Left hindlimb (tissue), 1 donor: ENCODE results near the gene AMBRA1.

ENCODE experiments used
- DNase-seq: peaks from one replicate; pipeline ENCODE4 v3.0.0-alpha.2; 2018

The AMBRA1 gene

DNA sequence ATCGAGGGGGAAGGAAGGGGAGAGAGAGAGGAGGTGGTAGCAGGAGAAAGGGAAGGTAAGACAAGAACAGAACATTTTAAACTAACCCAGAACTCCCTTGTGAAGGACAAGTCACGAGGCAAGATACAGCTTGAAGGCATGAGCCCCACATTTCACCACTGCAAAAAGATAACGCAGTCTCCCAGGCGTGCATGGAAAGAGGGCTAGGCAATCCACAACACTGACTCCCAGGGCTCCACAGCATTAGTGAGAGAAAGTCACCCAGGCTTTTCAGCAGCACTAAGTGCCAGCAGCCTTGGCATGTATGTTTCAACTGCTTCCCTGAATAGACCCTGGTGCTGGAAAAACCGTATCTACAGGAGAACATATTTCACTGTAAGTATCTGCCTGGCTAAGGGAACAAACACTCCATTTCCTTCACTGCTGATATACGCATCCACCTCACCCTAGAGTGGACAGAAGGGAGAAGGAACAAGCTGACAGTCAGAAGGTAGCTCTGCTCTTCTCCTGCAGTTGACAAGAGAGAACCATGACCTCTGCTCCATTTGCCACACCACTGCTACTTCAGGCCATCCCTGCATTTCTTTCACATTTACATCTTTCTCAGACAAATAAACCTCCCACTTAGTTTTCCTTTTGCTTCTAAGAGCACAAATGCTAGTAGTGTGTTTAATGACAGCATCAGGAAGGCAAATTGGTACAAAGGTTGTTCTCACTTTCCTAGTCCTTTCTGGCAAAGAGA is 87.9 kb downstream of the AMBRA1 start:
- DNase-seq = no peak

DNA sequence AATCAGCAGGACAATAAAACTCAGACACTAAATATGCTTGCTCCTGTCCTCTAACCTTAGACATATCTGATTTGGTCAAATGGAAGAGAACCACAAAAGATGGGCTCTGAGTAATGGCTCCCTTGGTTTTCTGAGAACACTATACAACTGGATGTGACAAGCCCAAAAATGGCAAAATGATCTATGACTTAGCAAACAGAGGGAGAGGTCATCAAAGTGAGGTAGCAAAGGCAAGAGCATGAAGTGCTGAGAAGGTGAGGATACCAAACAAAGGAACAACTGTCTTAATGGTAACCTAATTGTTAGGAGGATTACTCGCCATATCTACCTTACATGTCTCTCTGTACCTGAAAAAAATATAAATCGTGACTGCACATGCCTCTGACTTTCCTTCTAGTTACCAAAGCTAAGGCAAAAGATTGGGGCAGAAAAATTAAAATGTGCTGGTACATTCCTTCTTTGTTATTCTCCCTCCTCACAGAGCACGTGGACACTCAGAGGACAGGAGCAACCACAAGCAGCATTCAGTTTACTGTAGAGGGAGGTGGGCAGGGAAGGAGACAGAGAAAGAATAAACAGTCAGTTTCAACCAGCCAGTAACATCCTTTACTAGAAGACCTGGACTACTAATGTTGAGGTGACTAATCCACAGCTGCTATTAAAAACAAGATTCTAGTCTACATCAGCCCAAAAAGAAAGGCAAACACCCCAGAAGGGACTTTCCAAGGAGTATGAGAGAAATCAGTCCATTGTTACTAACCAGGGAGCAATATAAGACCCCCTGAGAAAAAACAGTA is 88.8 kb downstream of the AMBRA1 start:
- DNase-seq = no peak

DNA sequence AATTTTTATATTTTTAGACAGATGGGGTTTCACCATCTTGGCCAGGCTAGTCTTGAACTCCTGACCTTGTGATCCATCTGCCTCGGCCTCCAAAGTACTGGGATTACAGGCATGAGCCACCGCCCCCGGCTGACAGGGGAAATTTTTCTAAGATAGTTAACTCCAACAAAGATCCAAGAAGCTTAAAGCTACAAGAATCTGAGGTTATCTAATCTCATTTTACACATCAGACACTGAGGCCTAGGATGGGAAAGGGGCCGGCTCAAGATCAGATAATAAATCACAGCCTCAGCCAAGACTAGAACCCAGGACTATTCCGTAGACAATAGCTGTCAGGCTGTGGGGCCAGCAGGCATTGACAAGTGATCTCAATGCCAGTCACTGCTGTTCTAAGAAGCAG is 94.0 kb downstream of the AMBRA1 start:
- no peak for DNase-seq

DNA sequence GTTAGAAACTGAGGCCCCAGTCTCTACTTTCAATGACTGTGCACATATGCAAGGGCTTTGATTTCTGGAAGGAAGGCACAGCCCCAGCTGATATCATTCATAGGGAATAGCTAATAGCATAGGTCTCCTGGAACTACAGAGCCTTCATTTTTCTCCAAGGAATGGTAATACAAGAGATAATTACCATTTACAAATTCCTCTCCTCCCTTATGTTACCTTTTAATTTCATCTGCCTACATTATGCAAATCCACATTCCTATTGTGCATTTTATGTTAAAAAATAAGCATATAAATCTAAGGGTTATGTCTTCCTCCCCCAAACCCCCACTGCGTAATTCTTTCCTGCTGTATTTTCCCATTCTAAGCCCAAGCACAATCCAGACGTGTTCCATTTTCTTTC is 94.9 kb downstream of the AMBRA1 start:
- no peak for DNase-seq

DNA sequence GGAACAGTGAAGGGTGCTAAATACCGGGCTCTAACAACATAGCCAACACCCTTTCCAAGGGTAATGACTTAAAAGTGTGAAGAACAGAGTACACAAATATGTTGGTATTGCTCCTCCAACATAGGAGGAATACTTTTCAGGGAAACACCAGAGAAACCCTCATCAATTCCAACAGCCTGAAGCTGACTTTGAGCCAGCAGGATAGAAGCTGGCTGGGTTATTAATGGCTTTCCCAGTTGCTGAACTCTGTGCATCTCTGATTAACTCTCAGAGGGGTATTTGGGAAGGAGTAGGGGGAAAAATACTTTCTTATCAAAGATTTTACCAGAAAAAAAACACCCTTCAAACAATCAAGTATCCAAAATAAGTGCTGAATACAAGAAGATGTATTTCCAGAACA is 95.6 kb downstream of the AMBRA1 start:
- DNase-seq = no peak

DNA sequence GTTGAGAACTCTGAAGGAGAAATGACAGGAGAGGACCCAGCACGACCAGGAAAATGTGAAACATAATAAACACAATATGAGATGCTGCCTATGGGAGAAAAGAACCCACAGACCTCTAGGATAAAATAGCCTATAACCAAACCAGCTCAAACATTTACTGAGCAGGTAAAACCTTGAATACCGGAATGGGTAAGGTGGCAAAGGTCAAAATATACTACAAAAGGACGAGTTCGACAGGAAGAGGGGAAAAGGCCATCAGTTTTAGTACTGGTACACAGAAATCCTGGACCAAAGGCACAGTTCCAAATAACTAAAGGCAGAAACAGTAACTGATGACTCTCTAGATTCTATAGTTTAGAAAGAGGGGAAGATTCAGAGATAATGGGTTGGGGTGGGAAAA is 96.3 kb downstream of the AMBRA1 start:
- no peak for DNase-seq

DNA sequence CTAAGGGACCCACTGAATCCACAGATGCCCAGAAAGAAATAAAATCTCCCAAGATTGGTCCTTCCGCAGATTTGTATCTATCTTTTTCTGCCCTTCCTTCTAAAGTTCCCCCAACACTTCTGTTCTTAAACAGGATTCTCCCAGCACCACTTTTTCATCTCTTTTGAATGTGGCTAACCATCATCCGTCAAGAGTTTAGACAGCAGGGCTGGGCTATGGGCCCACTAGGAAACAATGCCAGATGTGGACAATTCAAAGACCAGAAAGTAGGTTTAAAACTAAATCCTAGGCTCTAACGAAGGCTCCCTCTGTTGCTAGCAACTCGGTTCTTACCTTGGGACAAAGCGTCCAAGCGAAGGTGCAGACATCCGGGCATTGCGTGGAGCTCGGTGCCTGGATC is 100.0 kb downstream of the AMBRA1 start:
- DNase-seq = no peak

DNA sequence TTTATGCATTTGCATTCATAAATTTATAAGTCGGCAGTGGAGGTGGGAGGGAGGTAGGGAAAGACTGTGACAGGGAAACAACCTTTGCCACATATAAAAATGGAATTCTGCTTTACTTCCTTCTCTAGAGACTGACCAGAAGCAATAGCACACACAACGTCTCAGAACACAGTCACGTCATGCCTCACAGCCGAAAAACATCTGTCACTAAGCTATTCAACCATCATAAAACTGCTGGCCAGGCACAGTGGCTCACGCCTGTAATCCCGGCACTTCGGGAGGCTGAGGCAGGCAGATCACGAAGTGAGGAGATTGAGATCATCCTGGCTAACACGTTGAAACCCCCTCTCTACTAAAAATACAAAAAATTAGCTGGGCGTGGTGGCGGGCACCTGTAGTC is 101.3 kb downstream of the AMBRA1 start:
- peak; percentile 43 for DNase-seq

DNA sequence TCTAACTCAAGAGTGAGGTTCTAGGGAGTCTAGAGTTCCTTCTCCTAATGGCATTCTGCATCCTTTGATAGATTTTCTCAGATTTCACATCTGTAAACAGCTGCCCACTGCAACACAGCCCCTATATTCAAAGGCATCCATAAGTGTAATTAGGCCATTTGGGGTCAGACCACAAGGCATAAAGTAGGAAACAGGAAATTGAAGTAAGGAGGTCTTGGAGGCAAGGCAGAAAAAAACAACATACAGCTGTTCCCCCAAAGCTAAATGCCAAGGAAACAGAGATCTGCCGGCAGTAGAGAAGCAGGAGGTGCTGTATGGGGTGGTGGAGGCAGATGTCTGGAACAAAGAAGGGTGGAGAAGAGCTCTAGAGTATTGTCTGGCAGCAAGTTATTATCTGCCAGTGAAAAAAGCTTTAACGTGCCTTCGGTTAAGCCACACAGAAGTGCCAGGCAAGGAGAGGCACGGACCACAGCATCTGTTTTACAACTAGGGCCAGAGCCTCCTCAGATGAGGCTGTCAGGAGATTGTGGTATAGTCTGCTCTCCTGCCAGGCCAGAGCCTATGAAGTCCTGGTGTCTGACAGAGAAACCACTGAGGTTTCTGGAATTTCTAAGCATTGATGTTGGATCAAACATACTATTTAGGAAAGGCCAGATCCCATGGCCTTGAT is 102.0 kb downstream of the AMBRA1 start:
- DNase-seq = no peak

DNA sequence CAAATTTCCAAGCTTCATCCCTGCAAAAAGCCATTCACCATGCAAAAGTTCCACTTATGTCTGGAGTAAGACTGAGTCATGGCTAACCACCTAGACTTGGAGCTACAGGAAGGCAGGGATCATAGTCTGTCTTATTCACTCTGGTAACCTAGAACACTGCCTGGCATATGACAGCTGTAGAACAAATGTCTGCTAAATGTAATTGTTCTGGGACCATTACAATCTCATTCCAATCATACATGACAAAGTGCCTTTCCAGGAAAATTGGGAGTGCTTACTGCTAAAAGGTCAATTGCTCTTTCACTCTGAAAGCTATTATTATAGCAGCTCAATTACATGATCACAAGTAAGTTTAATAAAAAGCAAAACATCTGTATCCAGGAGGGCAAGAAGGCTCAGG is 103.2 kb downstream of the AMBRA1 start:
- no peak for DNase-seq

DNA sequence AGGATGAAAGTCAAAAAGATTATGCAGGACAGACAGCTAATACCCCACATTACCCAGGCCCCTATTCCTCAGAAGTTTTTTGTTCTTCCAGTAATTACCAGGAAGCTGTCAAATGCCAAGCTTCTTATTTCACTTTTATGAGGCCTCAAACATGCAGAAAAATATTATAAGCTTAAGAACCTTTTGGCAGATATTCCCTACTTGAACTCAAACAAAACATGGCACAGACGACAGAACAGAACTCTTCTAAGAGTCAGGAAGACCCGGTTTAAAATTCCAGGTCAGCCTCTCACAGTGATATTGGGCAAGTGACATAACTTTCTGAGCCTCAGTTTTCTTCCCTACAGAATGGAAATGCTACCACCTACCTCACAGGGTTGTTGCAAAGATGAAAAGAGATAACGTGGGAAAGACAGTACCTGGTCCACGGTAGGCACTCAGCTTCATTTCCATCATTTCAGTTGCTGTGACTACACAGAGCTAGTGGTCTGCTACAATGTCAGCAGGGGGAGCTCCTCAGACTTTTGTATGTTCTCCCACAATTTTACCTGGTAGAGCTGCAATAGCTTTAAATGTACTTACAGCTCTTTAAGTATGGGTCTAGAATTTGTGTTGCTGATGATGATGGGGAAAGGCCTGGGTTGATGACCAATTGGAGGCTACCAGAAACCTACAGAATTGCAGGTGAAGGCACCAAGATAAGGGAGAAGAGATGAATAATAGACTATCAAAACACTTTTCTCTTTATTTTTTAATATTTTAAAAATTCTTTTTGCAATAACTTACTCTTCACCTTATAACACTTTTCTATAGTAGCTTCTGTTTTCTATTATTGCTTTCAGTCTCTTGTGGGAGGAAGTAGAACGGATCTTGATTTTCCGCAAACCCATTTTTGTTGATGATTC is 103.9 kb downstream of the AMBRA1 start:
- no peak for DNase-seq

DNA sequence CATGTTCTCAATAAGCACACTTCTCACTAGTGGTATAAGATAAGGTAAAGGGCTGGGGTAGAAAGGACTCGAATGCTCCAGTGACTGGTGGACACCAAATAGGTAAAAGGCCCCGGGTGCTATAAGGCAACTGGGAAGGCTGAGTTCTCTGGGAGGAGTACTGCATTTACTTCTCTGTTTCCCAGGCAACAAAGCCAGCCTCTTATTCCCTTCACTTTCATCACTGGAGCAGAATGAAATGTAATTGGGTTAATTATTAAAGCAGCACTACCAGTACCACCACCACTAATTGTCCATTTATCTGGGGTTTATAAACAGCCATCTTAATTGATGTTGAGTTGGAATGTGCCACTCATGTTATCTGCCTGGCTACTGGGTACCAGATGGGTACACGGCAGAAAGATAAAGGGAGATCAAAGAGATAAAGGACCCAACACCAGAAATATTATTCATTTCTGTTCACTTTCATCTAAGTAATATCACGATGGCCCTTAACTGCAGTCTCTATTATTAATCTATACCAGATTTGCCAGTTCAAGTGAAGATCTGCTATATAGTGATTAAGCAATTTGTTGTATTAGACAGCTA is 107.9 kb downstream of the AMBRA1 start:
- DNase-seq = no peak

DNA sequence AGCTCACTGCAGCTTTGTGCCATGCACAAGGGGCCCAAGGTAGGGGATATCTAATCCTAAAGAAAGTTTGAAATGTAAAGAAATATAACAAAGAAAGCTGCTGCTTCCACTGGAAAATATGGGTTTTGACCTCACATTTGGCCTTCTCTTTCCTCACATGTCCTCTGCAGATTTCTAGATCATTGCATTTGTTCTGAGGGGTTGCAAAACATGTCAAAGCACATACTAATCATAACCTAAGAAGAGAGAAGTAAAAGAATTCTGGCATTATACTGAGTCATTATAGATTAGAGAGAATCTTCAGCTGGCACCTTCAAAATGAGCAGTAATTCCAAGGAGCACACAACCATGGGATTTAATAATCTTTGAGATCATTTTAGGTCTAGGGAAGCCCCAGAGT is 109.7 kb downstream of the AMBRA1 start:
- no peak for DNase-seq

DNA sequence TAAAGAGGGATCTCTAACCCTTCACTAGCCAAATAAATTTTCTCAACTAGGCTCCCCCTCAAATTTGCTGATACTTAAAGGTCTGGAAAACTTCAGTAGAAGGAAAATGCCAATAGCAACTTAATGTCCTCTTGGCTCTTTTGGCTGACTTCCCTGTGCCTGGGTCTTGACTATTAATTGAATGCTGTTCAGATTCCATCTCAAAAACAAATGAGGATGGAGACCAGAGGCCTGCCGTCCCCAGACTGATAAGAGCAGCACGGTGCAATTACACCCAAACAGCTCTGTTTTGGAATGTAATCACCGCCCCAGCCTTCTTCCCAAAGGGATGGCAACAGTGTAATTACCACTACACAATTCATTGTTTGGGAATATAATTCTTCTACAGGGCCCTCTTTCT is 112.9 kb downstream of the AMBRA1 start:
- no peak for DNase-seq

DNA sequence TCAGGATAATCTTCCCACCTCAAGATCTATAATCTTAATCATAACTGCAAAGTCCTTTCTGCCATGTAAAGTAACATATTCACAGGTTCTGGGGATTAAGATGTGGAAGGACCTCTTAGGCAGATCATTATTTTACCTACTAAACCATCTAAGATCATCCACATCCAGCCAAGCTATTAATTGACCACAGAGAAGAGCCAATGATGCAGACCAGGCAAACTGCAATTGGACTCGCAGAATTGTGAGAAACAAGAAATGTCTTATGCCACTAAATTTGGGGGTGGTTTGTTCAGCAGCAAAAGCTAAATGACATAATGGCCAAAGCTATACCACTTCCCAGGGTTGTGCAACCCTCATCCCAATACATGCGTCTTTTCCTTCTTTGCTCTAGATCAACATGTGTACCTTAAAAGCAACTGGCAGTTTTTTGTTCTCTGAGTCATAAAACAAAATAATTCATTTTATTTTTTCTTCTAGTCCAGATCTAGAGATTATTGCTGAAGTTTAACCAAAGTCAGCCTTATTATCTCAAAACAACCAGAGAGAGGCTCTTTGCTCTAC is 113.6 kb downstream of the AMBRA1 start:
- DNase-seq = no peak

DNA sequence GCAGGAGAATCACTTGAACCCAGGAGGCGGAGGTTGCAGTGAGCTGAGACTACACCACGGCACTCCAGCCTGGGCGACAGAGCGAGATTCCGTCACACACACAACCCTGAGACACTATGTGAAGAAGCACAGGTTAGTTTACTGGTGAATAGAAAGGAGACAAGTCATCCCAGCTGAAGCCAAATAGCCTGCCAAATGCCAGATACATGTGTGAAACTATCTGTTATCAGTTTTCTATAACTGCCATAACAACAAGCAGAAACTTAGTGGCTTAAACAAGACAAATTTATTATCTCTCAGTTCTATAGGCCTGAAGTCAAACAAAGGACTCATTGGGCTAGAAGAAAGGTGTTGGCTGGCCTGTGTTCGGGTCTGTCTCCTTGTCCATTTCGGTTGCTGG is 114.2 kb downstream of the AMBRA1 start:
- DNase-seq = no peak

DNA sequence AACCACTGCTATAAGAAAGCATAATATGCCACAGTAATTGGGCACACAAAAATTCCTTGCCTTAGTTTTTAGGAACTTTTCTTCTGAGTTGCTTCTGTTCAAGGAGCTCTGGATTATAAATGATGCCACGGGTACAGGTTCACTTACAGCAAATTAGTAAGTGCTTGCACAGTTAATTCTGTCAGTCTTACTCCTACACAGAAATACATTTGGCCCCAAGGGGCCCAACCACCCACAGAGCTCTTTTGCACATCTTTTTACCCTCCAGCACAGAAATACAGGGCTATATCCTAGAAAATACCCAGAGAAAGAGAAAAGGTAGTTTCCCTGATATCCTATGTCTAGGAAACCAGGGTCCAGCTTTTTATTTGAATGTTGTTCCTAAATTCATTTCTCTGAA is 115.6 kb downstream of the AMBRA1 start:
- DNase-seq = no peak

DNA sequence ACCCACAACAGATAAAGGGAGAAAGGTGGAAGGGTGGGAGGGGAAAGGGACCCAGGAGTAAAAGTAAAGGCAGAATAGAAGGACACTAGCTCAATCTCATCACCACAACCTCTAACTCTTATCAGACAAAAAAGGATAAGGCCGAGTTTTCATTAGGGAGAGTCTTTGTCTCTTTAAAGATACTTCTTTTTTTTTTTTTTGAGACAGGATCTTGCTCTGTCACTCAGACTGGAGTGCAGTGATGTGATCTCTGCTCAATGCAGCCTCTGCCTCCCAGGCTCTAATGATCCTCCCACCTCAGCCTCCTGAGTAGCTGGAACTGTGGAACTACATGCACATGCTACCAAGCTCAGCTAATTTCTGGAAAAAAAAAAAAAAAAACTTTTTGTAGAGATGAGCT is 116.7 kb downstream of the AMBRA1 start:
- no peak for DNase-seq

DNA sequence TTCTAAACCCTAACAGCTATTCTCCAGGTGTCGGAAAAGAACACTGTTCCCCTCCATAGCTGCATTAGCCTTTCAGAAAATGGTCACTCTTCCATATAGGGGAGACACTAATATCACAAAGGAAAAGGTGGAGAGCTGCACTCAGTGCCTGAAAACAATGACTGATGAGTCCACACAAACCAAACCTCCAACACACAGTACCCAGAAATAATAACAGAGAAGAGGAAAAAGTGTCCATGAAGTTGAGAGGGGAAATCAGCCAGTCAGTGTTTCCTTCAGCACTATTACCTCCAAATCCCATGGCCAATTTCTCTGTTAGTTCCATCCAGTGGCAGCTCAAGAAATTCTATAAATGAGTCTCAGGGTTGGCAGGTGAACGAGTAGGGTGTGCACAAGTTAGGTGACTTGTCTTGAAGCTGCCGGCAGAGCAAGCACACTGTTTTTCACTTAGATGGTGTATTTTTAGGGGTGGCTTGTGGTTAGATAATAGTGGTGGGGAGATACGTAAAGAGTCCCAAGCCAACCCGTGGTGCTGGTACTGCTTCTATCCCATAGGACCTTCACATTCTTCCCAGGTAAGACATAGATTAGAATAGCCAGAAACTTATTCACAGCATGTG is 117.8 kb downstream of the AMBRA1 start:
- no peak for DNase-seq

DNA sequence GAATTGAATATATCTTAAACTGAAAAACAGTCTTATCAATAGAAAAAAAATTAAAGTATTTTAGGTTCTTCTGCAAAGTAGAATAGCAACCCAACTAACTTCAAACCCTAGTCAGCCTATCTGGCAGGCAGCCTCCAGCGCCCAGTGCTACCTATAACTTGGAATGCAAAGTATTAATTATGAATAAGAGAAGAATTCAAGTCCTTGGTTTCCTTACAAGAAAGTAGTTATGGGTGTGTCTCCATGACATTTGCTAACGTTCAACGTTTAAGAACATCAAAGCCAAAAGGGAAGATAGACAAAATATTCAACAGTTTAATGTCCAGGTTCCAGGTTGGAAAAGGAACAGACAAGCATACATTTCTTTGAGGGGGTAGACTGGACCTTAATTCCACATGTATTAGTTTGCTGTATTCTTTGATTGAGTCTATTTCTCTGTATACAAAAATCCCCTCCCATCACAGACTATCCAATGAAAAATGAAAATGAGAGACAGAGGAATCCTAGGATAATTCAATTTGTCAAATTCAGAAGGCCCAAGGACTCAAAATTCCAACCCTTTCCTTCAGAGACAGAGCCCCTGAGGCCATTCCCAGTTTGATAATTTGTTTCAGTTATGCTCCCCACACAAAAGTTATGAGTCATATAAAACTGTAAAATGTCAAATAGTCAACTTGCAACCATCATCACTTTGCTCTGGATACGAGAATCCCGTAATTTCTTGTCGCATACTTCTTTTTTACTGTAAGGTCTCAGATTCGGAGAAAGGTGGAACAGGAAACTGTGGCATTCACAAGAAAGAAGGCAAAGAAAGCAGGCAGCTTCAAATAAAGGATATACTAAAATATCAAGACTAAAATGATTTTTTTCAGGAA is 118.5 kb downstream of the AMBRA1 start:
- DNase-seq = no peak

DNA sequence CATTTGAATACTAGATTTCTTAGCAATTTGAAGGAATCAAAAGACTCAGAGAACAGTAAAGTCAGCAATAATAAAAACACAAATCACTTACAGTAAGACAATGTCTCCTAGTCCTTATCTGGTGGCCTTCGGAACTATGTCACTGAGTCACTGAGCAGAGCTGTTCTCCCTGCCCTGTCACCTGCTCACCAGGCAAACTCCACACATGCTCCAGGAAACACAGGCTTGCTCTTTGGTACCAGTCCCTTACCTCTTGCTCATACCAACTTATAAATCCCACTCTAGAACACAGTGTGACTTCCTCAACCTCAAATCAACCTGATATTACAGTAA is 121.2 kb downstream of the AMBRA1 start:
- DNase-seq = no peak
